Immature natural killer cell (primary cell): ENCODE results near the gene NTN4. TPM values are rescaled to one million over a fixed set of nuclear protein-coding genes. Genes with fewer than 3 reads are reported as not detected.

Experiments
- DNase-seq, 3 donors: peaks; one replicate each; pipeline ENCODE4 v3.0.0; 2022; ENCODE audit warnings: mixed read lengths in 1 of 3
- H3K27ac Mint-ChIP-seq, 6 donors: one replicate each; pipeline ENCODE4 v1.8.0; 2020; ENCODE audit warnings: mixed read lengths in 6 of 6, mild to moderate bottlenecking in 5 of 6, inconsistent platforms in 4 of 6, moderate library complexity in 3 of 6
- H3K27me3 Mint-ChIP-seq, 3 donors: one replicate each; pipeline ENCODE4 v1.8.0; 2020 to 2021; ENCODE audit warnings: low read depth in 3 of 3, mild to moderate bottlenecking in 3 of 3, mixed read lengths in 3 of 3, moderate library complexity in 3 of 3, inconsistent platforms in 1 of 3
- H3K36me3 Mint-ChIP-seq, 3 donors: one replicate each; pipeline ENCODE4 v1.8.0; 2020; ENCODE audit warnings: mixed read lengths in 3 of 3, inconsistent platforms in 2 of 3, mild to moderate bottlenecking in 2 of 3
- H3K4me1 Mint-ChIP-seq, 2 donors: one replicate each; pipeline ENCODE4 v1.8.0; 2020; ENCODE audit warnings: inconsistent platforms in 2 of 2, mild to moderate bottlenecking in 2 of 2, mixed read lengths in 2 of 2, moderate library complexity in 1 of 2
- H3K4me3 Mint-ChIP-seq, 5 donors: one replicate each; pipeline ENCODE4 v1.8.0; 2020; ENCODE audit warnings: mild to moderate bottlenecking in 5 of 5, mixed read lengths in 5 of 5, inconsistent platforms in 3 of 5, moderate library complexity in 3 of 5
- H3K9me3 Mint-ChIP-seq, 6 donors: one replicate each; pipeline ENCODE4 v1.8.0; 2020; ENCODE audit warnings: mild to moderate bottlenecking in 6 of 6, mixed read lengths in 6 of 6, inconsistent platforms in 4 of 6, moderate library complexity in 3 of 6
- polyA plus RNA-seq, 3 donors: library from polyadenylated mRNA; unstranded; fragments of 300-500 nt; fragmentation: Illumina TruSeq; gene quantifications; one replicate each; pipeline ENCODE4 v1.2.3, GENCODE V29; 2021

NTN4 gene
- polyA plus RNA-seq, 3 donors from 2014 or later, result not detected

- H3K9me3 Mint-ChIP-seq, result peaks cover 2 to 14% (median 8%) of the 10 kb centered on the region in 6 donors
- no peaks in the 10 kb centered on the region for H3K4me1 Mint-ChIP-seq
- peaks cover 0 to 4% (median 3%) of the 10 kb centered on the region in 3 donors for H3K27me3 Mint-ChIP-seq
- H3K4me3 Mint-ChIP-seq, result no peak overlapping the region
- peaks cover 0 to 5% (median 3%) of the 10 kb centered on the region in 3 donors for H3K36me3 Mint-ChIP-seq
- DNase-seq, result no peak
- H3K27ac Mint-ChIP-seq, result no peak overlapping the region
These were observed 65.8 kb downstream of the NTN4 start for GRCh38 chr12:95724767-95725166.

GRCh38 chr12:95723693-95724384 is 66.7 kb downstream of the NTN4 start:
- H3K27me3 Mint-ChIP-seq, result peaks cover 0 to 3% (median 3%) of the 10 kb centered on the region in 3 donors
- no peak overlapping the region for H3K27ac Mint-ChIP-seq
- H3K36me3 Mint-ChIP-seq, result peaks cover 0 to 5% (median 3%) of the 10 kb centered on the region in 3 donors
- H3K4me1 Mint-ChIP-seq, result no peaks in the 10 kb centered on the region
- no peak overlapping the region for H3K4me3 Mint-ChIP-seq
- DNase-seq, result no peak
- H3K9me3 Mint-ChIP-seq, result peaks cover 2 to 14% (median 8%) of the 10 kb centered on the region in 6 donors

- Mint-ChIP-seq H3K27ac (no peak overlapping the region), H3K36me3 (no peaks in the 10 kb centered on the region), H3K4me3 (no peak overlapping the region), H3K27me3 (peaks cover 0 to 3% (median 0%) of the 10 kb centered on the region in 3 donors), H3K4me1 (no peaks in the 10 kb centered on the region), H3K9me3 (peaks cover 0 to 5% (median under 1%) of the 10 kb centered on the region in 6 donors)
- no peak for DNase-seq
These were observed 69.2 kb downstream of the NTN4 start for GRCh38 chr12:95721320-95721719.

GRCh38 chr12:95720146-95720545 is 70.4 kb downstream of the NTN4 start:
- Mint-ChIP-seq H3K9me3 (peaks cover 0 to 5% (median 0%) of the 10 kb centered on the region in 6 donors), H3K4me1 (no peaks in the 10 kb centered on the region), H3K36me3 (no peaks in the 10 kb centered on the region), H3K4me3 (no peak overlapping the region), H3K27me3 (peaks cover 0 to 4% (median 1%) of the 10 kb centered on the region in 3 donors), H3K27ac (no peak overlapping the region)
- no peak for DNase-seq

- no peak overlapping the region for H3K4me3 Mint-ChIP-seq
- no peak for DNase-seq
- H3K36me3 Mint-ChIP-seq, result no peaks in the 10 kb centered on the region
- peaks cover 0 to 4% (median 1%) of the 10 kb centered on the region in 3 donors for H3K27me3 Mint-ChIP-seq
- no peaks in the 10 kb centered on the region for H3K9me3 Mint-ChIP-seq
- no peak overlapping the region for H3K27ac Mint-ChIP-seq
- H3K4me1 Mint-ChIP-seq, result no peaks in the 10 kb centered on the region
These were observed 71.8 kb downstream of the NTN4 start for GRCh38 chr12:95718772-95719171.

- no peak for DNase-seq
- H3K4me1 Mint-ChIP-seq, result no peaks in the 10 kb centered on the region
- H3K9me3 Mint-ChIP-seq, result no peaks in the 10 kb centered on the region
- H3K4me3 Mint-ChIP-seq, result no peak overlapping the region
- H3K27ac Mint-ChIP-seq, result no peak overlapping the region
- peaks cover 0 to 4% (median 1%) of the 10 kb centered on the region in 3 donors for H3K27me3 Mint-ChIP-seq
- no peaks in the 10 kb centered on the region for H3K36me3 Mint-ChIP-seq
These were observed 72.5 kb downstream of the NTN4 start for GRCh38 chr12:95718006-95718431.

GRCh38 chr12:95717316-95717928 is 73.1 kb downstream of the NTN4 start:
- Mint-ChIP-seq H3K27ac (no peak overlapping the region), H3K4me3 (no peak overlapping the region), H3K36me3 (no peaks in the 10 kb centered on the region), H3K27me3 (peaks cover 0 to 4% (median 1%) of the 10 kb centered on the region in 3 donors), H3K9me3 (no peaks in the 10 kb centered on the region), H3K4me1 (no peaks in the 10 kb centered on the region)
- no peak for DNase-seq

GRCh38 chr12:95715177-95715576 is 75.4 kb downstream of the NTN4 start:
- DNase-seq, result no peak
- Mint-ChIP-seq H3K27ac (no peak overlapping the region), H3K4me1 (no peaks in the 10 kb centered on the region), H3K36me3 (no peaks in the 10 kb centered on the region), H3K4me3 (no peak overlapping the region), H3K9me3 (no peaks in the 10 kb centered on the region), H3K27me3 (peaks cover 0 to 4% (median 1%) of the 10 kb centered on the region in 3 donors)

- Mint-ChIP-seq H3K36me3 (no peaks in the 10 kb centered on the region), H3K9me3 (no peaks in the 10 kb centered on the region), H3K27me3 (peaks cover 4 to 5% (median 4%) of the 10 kb centered on the region in 3 donors), H3K27ac (no peak overlapping the region), H3K4me1 (no peaks in the 10 kb centered on the region), H3K4me3 (no peak overlapping the region)
- DNase-seq, result no peak
These were observed 78.3 kb downstream of the NTN4 start for GRCh38 chr12:95712269-95712668.

GRCh38 chr12:95710386-95710785 is 80.2 kb downstream of the NTN4 start:
- no peaks in the 10 kb centered on the region for H3K36me3 Mint-ChIP-seq
- H3K27ac Mint-ChIP-seq, result no peak overlapping the region
- H3K4me3 Mint-ChIP-seq, result no peak overlapping the region
- H3K4me1 Mint-ChIP-seq, result no peaks in the 10 kb centered on the region
- H3K9me3 Mint-ChIP-seq, result no peaks in the 10 kb centered on the region
- DNase-seq, result no peak
- H3K27me3 Mint-ChIP-seq, result peaks cover 0 to 5% (median 5%) of the 10 kb centered on the region in 3 donors

GRCh38 chr12:95709152-95709551 is 81.4 kb downstream of the NTN4 start:
- H3K36me3 Mint-ChIP-seq, result no peaks in the 10 kb centered on the region

GRCh38 chr12:95705143-95705542 is 85.4 kb downstream of the NTN4 start:
- H3K27me3 Mint-ChIP-seq, result peaks cover 4 to 9% (median 5%) of the 10 kb centered on the region in 3 donors
- no peak for DNase-seq
- H3K4me3 Mint-ChIP-seq, result no peak overlapping the region
- no peaks in the 10 kb centered on the region for H3K4me1 Mint-ChIP-seq
- no peak overlapping the region for H3K27ac Mint-ChIP-seq
- no peaks in the 10 kb centered on the region for H3K9me3 Mint-ChIP-seq
- H3K36me3 Mint-ChIP-seq, result no peaks in the 10 kb centered on the region

More at GRCh38 chr12:95709152-95709551, 81.4 kb downstream of the NTN4 start:
- H3K4me1 Mint-ChIP-seq, result no peaks in the 10 kb centered on the region
- DNase-seq, result no peak
- H3K27me3 Mint-ChIP-seq, result peaks cover 0 to 5% (median 5%) of the 10 kb centered on the region in 3 donors
- no peaks in the 10 kb centered on the region for H3K9me3 Mint-ChIP-seq
- no peak overlapping the region for H3K27ac Mint-ChIP-seq
- H3K4me3 Mint-ChIP-seq, result no peak overlapping the region

GRCh38 chr12:95703986-95704385 is 86.6 kb downstream of the NTN4 start:
- no peak overlapping the region for H3K4me3 Mint-ChIP-seq
- H3K27me3 Mint-ChIP-seq, result peaks cover 3 to 4% (median 4%) of the 10 kb centered on the region in 3 donors
- no peak for DNase-seq
- H3K27ac Mint-ChIP-seq, result no peak overlapping the region
- H3K36me3 Mint-ChIP-seq, result no peaks in the 10 kb centered on the region
- no peaks in the 10 kb centered on the region for H3K9me3 Mint-ChIP-seq
- H3K4me1 Mint-ChIP-seq, result no peaks in the 10 kb centered on the region

GRCh38 chr12:95701722-95702418 is 88.7 kb downstream of the NTN4 start:
- Mint-ChIP-seq H3K9me3 (peaks cover 0 to 5% (median 0%) of the 10 kb centered on the region in 6 donors), H3K27me3 (peaks cover 0 to 4% (median 4%) of the 10 kb centered on the region in 3 donors), H3K4me3 (no peak overlapping the region), H3K36me3 (no peaks in the 10 kb centered on the region), H3K4me1 (no peaks in the 10 kb centered on the region), H3K27ac (no peak overlapping the region)
- no peak for DNase-seq
